AG10803 (cell line): ENCODE data around the gene DPF3.
A peak's percentile ranks its signal among the peaks of the same experiment; 100 is the strongest.

Source experiments
- DNase-seq: peaks from one replicate; pipeline ENCODE4 v3.0.0; 2010; ENCODE audit warnings: low read depth
- H3K4me3 ChIP-seq: 2 replicates; pipeline ENCODE4 v1.5.1; 2011; ENCODE audit warnings: mild to moderate bottlenecking, low read length, control low read depth
- TF ChIP-seq, protein P1 (sequence below): conservative IDR thresholded peaks from 2 replicates; pipeline ENCODE4 v1.5.1; 2011; ENCODE audit warnings: mild to moderate bottlenecking, low read length, control low read depth, inconsistent platforms

The DPF3 gene

GRCh38 chr14:72928872-72929271 lies 35.0 kb upstream of the DPF3 start:
- TF ChIP-seq, protein P1, sequence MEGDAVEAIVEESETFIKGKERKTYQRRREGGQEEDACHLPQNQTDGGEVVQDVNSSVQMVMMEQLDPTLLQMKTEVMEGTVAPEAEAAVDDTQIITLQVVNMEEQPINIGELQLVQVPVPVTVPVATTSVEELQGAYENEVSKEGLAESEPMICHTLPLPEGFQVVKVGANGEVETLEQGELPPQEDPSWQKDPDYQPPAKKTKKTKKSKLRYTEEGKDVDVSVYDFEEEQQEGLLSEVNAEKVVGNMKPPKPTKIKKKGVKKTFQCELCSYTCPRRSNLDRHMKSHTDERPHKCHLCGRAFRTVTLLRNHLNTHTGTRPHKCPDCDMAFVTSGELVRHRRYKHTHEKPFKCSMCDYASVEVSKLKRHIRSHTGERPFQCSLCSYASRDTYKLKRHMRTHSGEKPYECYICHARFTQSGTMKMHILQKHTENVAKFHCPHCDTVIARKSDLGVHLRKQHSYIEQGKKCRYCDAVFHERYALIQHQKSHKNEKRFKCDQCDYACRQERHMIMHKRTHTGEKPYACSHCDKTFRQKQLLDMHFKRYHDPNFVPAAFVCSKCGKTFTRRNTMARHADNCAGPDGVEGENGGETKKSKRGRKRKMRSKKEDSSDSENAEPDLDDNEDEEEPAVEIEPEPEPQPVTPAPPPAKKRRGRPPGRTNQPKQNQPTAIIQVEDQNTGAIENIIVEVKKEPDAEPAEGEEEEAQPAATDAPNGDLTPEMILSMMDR: no peak
- DNase-seq: no peak
- H3K4me3 ChIP-seq: no peak overlapping the region

DNA sequence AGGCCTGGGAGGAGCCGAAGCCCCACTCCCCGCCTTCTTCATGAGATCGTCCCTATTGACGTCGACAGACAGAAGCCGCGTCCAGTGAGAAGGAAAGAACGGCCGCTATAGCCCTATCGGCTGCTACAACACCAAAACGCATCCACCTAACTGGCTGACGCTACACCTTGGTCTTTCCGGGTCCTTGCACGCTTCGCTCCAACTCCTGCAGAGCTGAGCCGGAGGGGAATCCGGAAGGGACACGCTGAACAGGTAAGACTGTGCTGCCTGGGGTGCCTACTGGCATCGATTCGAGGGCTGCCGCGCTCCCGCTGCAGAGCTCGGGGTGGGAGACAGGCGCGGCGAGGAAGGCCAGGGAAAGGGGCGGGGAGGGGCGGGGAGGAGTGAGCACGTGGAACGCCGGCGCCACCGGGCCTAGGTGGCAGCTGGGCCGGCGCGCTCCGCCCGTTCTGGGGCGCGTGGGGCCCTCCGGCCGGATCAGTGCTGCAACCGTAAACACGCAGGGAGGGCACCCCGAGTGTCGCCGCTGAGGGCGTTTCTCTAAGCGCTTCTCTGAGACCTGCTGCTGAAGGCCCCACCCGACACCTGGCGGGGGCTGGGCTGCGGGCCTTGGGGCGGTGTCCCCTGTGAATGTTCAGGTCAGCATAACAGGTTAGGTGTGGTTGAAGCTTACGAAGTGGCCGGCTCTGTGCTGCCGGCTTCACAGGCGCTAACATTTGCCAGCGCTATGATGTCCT lies 32.6 kb upstream of the DPF3 start, which contains the start of gene DCAF4:
Gene DCAF4, plus strand, starts transcription at position 173 of the 737 bp plus-strand sequence. CDS start 11,515 bp downstream, outside the sequence.
- peak; percentile 98 for DNase-seq
- H3K4me3 ChIP-seq: peak within 1 kb of the TSS; percentile 98
- TF ChIP-seq, protein P1: no peak

DNA sequence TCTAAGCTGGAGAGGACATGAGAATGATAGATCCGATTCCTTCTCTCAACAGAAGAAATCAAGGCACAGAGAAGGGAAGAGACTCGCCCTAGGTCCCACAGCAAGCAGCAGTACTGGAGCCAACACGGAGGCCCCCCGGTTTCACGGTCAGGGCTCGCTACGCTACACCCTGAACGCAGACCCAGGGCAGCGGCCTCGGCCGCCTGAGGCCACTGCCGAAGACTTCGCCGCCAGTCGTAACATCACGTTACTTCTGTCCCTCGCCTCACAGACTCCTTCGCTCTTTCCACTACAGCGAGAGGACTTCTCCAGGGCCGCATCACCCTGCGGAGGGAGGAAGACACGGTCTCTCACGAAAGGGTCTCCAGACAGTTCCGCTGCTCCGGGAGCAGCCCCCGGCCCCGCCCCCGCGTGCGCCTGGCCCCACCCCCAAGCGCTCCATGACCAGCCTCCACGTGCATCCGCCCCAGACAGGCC lies 32.0 kb upstream of the DPF3 start:
- H3K4me3 ChIP-seq: peak overlapping the region; percentile 79
- TF ChIP-seq, protein P1: no peak
- DNase-seq: no peak

DNA sequence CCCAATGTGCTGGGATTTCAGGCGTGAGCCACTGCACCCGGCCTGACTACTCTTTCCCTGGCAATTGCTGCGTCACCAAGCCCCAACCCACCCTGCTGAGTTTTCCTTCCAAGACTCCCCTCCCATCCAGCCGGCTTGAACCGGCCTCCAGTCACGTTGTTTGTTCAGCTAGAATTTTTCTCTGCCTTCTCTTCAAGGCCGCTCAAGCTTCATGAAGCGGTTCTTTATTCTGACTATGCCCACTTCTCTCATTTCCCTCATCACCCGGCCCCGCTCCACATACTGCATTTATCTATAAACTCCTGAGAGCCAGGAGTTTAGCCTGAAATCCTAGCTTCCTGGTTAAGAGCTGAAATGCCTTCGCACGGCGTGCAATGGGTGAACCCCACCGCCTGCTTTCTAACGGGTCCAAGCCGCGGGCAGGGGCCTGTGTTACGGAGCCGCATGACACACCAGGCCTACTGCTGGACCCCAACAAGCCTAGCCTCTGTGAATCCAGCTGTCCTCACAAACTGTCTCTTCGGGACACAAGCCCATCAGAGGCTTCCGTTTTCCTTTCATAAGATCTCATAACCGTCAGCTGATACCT lies 31.4 kb upstream of the DPF3 start:
- H3K4me3 ChIP-seq: peak overlapping the region; percentile 79; the same call in 1 of the 2 replicates
- DNase-seq: no peak
- TF ChIP-seq, protein P1: no peak

- TF ChIP-seq, protein P1: no peak
- H3K4me3 ChIP-seq: no peak overlapping the region
- no peak for DNase-seq
These were observed 30.4 kb upstream of the DPF3 start for GRCh38 chr14:72924337-72924736.

- TF ChIP-seq, protein P1: no peak
- H3K4me3 ChIP-seq: no peak overlapping the region
- DNase-seq: no peak
These were observed 27.5 kb upstream of the DPF3 start for GRCh38 chr14:72921396-72921795.

DNA sequence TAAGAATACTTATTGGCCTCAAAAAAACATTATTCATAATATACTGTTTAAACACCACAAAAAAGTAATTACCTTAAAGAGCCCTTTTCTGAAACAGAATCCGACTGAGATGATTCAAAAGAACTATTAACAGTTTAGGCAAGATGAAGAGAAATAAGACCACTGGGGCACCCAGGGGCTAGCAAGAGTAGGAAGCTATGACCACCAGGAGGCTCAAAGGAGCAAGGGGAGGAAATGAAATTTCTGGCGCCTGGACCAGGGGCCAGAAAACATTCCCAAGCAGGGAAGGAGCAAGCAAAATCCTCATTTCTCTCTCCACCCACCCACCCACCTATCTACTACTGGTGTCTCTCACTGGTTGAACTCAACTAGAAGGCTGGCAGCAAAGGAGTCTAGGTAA lies 26.1 kb upstream of the DPF3 start:
- TF ChIP-seq, protein P1: no peak
- no peak overlapping the region for H3K4me3 ChIP-seq
- DNase-seq: no peak
